B cell (primary cell): Measurements from ENCODE around the gene NMT1. TPM values are rescaled to one million over a fixed set of nuclear protein-coding genes. Genes with fewer than 3 reads are reported as not detected.

Experiments used
- ATAC-seq: fragments of 200-7000 bp; cut with Tn5 transposase; one replicate; pipeline ENCODE4 v1.10.0; 2021; ENCODE audit warnings: low read depth, mild to moderate bottlenecking, moderate number of reproducible peaks, moderate library complexity
- CTCF ChIA-PET: fragments of 350-600 bp; sonication (Branson Sonifier 250); formaldehyde crosslinking; loops from one replicate; lab custom pipeline; 2021; ENCODE audit warnings: antibody characterized with exemption, inconsistent platforms; lab: Charles Lee
- POLR2A ChIA-PET: fragments of 350-600 bp; sonication (Branson Sonifier 250); formaldehyde crosslinking; loops from one replicate; lab custom pipeline; 2021; ENCODE audit warnings: antibody characterized with exemption; lab: Charles Lee
- DNase-seq: peaks from one replicate; pipeline ENCODE4 v3.0.0; 2013
- H2AFZ ChIP-seq: 2 replicates; pipeline ENCODE4 v1.6.1; 2012; ENCODE audit warnings: mild to moderate bottlenecking, low read depth, low read length; ENCODE audit not compliant: insufficient read depth, poor library complexity, severe bottlenecking
- H3K27ac ChIP-seq, 2 donors: 1 replicate in 1 of 2; 2 replicates in 1 of 2; pipeline ENCODE4 v1.5.1; 2012 to 2013; ENCODE audit warnings: low read length in 2 of 2, mild to moderate bottlenecking in 2 of 2, moderate library complexity in 1 of 2
- H3K27me3 ChIP-seq, 4 experiments: fragments of 200-600 bp in 1 of 4; sonication (generic) in 1 of 4; replicated peaks in 1 of 4; 1 replicate in 2 of 4; 2 replicates in 2 of 4; pipeline versions ENCODE4 v1.6.1 to v1.7.0; 2013 to 2016; ENCODE audit warnings: low read length in 3 of 4, mild to moderate bottlenecking in 2 of 4, mixed read lengths in 1 of 4, moderate library complexity in 1 of 4; ENCODE audit not compliant: insufficient read depth in 4 of 4, control insufficient read depth in 3 of 4; ENCODE audit errors: control extremely low read depth in 1 of 4
- H3K36me3 ChIP-seq, 2 experiments: replicated peaks in 1 of 2; 1 replicate in 1 of 2; 2 replicates in 1 of 2; pipeline versions ENCODE4 v1.6.1 to v1.7.1; 2013; ENCODE audit warnings: low read length in 1 of 2; ENCODE audit not compliant: insufficient read depth in 2 of 2, control insufficient read depth in 1 of 2; ENCODE audit errors: control extremely low read depth in 1 of 2, extremely low read depth in 1 of 2
- H3K4me1 ChIP-seq, 2 donors: fragments of 200-600 bp in 1 of 2; sonication (generic) in 1 of 2; 1 replicate in 1 of 2; 2 replicates in 1 of 2; pipeline versions ENCODE4 v1.5.1 to v1.6.1; 2013 to 2017; ENCODE audit warnings: low read length in 2 of 2; ENCODE audit not compliant: control insufficient read depth in 2 of 2, insufficient read depth in 2 of 2
- H3K4me2 ChIP-seq: replicated peaks from 2 replicates; pipeline ENCODE3; 2012; ENCODE audit warnings: mild to moderate bottlenecking, low read depth, low read length; ENCODE audit not compliant: poor library complexity, severe bottlenecking
- H3K4me3 ChIP-seq, 5 experiments: fragments of 200-600 bp in 1 of 5; sonication (generic) in 1 of 5; 1 replicate in 3 of 5; 2 replicates in 2 of 5; pipeline versions ENCODE4 v1.5.1 to v1.7.0; 2011 to 2016; ENCODE audit warnings: low read length in 4 of 5, mild to moderate bottlenecking in 4 of 5, low read depth in 2 of 5, control low read depth in 1 of 5, moderate library complexity in 1 of 5; ENCODE audit not compliant: insufficient read depth in 1 of 5; ENCODE audit errors: control extremely low read depth in 1 of 5, extremely low read depth in 1 of 5
- H3K79me2 ChIP-seq: fragments of 200-600 bp; sonication (generic); one replicate; pipeline ENCODE4 v1.6.0; 2016; ENCODE audit warnings: low read length; ENCODE audit not compliant: control insufficient read depth, insufficient read depth
- H3K9ac ChIP-seq: fragments of 200-600 bp; sonication (generic); 2 replicates; pipeline ENCODE4 v1.6.1; 2017; ENCODE audit warnings: mild to moderate bottlenecking, low read length, moderate library complexity
- H3K9me3 ChIP-seq, 3 donors: one replicate each; pipeline versions ENCODE4 v1.6.1 to v1.7.1; 2013; ENCODE audit warnings: low read length in 2 of 3; ENCODE audit not compliant: control insufficient read depth in 2 of 3, insufficient read depth in 1 of 3; ENCODE audit errors: control extremely low read depth in 1 of 3
- H4K20me1 ChIP-seq: 2 replicates; pipeline ENCODE4 v1.6.0; 2012; ENCODE audit warnings: mild to moderate bottlenecking, low read length; ENCODE audit not compliant: insufficient read depth, control insufficient read depth, poor library complexity, severe bottlenecking
- H3K27ac Mint-ChIP-seq: one replicate; pipeline ENCODE4 v1.8.0; 2021; ENCODE audit warnings: mixed read lengths
- H3K27me3 Mint-ChIP-seq: one replicate; pipeline ENCODE4 v1.8.0; 2021; ENCODE audit warnings: mixed read lengths
- H3K4me1 Mint-ChIP-seq: one replicate; pipeline ENCODE4 v1.8.0; 2021; ENCODE audit warnings: mixed read lengths
- H3K4me3 Mint-ChIP-seq: one replicate; pipeline ENCODE4 v1.8.0; 2021; ENCODE audit warnings: mixed read lengths
- H3K9me3 Mint-ChIP-seq: one replicate; pipeline ENCODE4 v1.8.0; 2022; ENCODE audit warnings: mixed read lengths; ENCODE audit not compliant: insufficient read depth
- EZH2 ChIP-seq: IDR thresholded peaks from 2 replicates; pipeline ENCODE4 v1.6.1; 2012; ENCODE audit warnings: borderline replicate concordance, low read depth, mild to moderate bottlenecking, moderate library complexity, low read length; ENCODE audit not compliant: insufficient read depth, poor library complexity, severe bottlenecking
- WGBS: methylation state at CpG from one replicate; pipeline ENCODE4 v1.1.5; 2013; ENCODE audit warnings: missing lambda C conversion rate; ENCODE audit not compliant: insufficient coverage; 5-methylcytosine and 5-hydroxymethylcytosine counted together
- intact Hi-C: fragments of 100-400 bp; cut with micrococcal nuclease; formaldehyde crosslinking; loops from one replicate; pipeline ENCODE4 v1.10.0; 2022
- polyA plus RNA-seq: library from polyadenylated mRNA; depleted of rRNA; stranded (reverse); fragments of >200 nt; gene quantifications from 2 replicates; pipeline ENCODE4 v1.2.3, GENCODE V29; 2012
- total RNA-seq, 2 donors: library from RNA; stranded (reverse); fragments of 120-200 nt in 1 of 2; gene quantifications; 1 replicate in 1 of 2; 2 replicates in 1 of 2; pipeline versions ENCODE4 v1.2.3 to v1.2.4, GENCODE V29; 2013 to 2022
- TF ChIP-seq, protein P1 (sequence below): fragments of 200-600 bp; IDR thresholded peaks from one replicate; pipeline ENCODE4 v1.8.0; 2022; ENCODE audit warnings: antibody characterized with exemption, mild to moderate bottlenecking

The NMT1 gene
- total and polyA plus RNA-seq, 2 donors (not counting 1 experiment from before 2014, with no cell fraction given) = 30.1 to 134 TPM

GRCh38 chr17:45138911-45139532, 77.9 kb downstream of the NMT1 start:
- Histone ChIP-seq H3K4me2 (no peak overlapping the region), H3K9me3 (no peaks in the 10 kb centered on the region), H3K36me3 (peaks cover 0 to 12% of the 10 kb centered on the region in 2 experiments), H3K4me3 (no peak overlapping the region), H3K27ac (no peak overlapping the region), H3K9ac (no peak overlapping the region), H4K20me1 (no peaks in the 10 kb centered on the region), H2AFZ (no peak overlapping the region), H3K27me3 (no peaks in the 10 kb centered on the region), H3K79me2 (peaks cover 18% of the 10 kb centered on the region), H3K4me1 (peaks cover 16 to 28% of the 10 kb centered on the region in 2 donors)
- no peak for DNase-seq
- intact Hi-C loops = no loop called here
- WGBS = 96% methylated on average over 9 of the region's 14 CpGs
- no peak for TF ChIP-seq EZH2
- TF ChIP-seq, protein P1, sequence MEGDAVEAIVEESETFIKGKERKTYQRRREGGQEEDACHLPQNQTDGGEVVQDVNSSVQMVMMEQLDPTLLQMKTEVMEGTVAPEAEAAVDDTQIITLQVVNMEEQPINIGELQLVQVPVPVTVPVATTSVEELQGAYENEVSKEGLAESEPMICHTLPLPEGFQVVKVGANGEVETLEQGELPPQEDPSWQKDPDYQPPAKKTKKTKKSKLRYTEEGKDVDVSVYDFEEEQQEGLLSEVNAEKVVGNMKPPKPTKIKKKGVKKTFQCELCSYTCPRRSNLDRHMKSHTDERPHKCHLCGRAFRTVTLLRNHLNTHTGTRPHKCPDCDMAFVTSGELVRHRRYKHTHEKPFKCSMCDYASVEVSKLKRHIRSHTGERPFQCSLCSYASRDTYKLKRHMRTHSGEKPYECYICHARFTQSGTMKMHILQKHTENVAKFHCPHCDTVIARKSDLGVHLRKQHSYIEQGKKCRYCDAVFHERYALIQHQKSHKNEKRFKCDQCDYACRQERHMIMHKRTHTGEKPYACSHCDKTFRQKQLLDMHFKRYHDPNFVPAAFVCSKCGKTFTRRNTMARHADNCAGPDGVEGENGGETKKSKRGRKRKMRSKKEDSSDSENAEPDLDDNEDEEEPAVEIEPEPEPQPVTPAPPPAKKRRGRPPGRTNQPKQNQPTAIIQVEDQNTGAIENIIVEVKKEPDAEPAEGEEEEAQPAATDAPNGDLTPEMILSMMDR = no peak
- H3K9me3 Mint-ChIP-seq = no peaks in the 10 kb centered on the region
- no peaks in the 10 kb centered on the region for H3K27me3 Mint-ChIP-seq
- ATAC-seq = no peak
- H3K4me3 Mint-ChIP-seq = no peak overlapping the region
- H3K27ac Mint-ChIP-seq = no peak overlapping the region
- CTCF ChIA-PET = interaction anchor here (0.6 to 10.2 kb wide), 4 partner anchors 11 to 253 kb away, joined by 3 to 233 read pairs (median 14); partner anchors contain the start of gene HEXIM1
- peaks cover 26% of the 10 kb centered on the region for H3K4me1 Mint-ChIP-seq
- POLR2A ChIA-PET = no interaction called here

GRCh38 chr17:45139533-45139920, 78.4 kb downstream of the NMT1 start:
- ChIA-PET POLR2A (no interaction called here), CTCF (interaction anchor here (0.9 to 10.2 kb wide), 3 partner anchors 11 to 59 kb away, joined by 4 to 233 read pairs (median 23); partner anchors contain the start of gene HEXIM1)
- 100% methylated on average over 1 of the region's 4 CpGs for WGBS
- no peak for TF ChIP-seq EZH2
- TF ChIP-seq, protein P1 = no peak
- peaks cover 28% of the 10 kb centered on the region for H3K4me1 Mint-ChIP-seq
- peaks cover 18% of the 10 kb centered on the region for H3K79me2 ChIP-seq
- peaks cover 0 to 12% of the 10 kb centered on the region in 2 experiments for H3K36me3 ChIP-seq
- H3K9ac ChIP-seq = no peak overlapping the region
- H2AFZ ChIP-seq = no peak overlapping the region
- H3K9me3 Mint-ChIP-seq = no peaks in the 10 kb centered on the region
- H3K4me2 ChIP-seq = no peak overlapping the region
- no peak overlapping the region for H3K4me3 Mint-ChIP-seq
- no peak overlapping the region for H3K4me3 ChIP-seq
- H3K4me1 ChIP-seq = peaks cover 17 to 32% of the 10 kb centered on the region in 2 donors
- H3K27ac Mint-ChIP-seq = no peak overlapping the region
- intact Hi-C loops = no loop called here
- no peak for ATAC-seq
- no peaks in the 10 kb centered on the region for H3K27me3 ChIP-seq
- no peak for DNase-seq
- H4K20me1 ChIP-seq = no peaks in the 10 kb centered on the region
- no peaks in the 10 kb centered on the region for H3K27me3 Mint-ChIP-seq
- H3K27ac ChIP-seq = no peak overlapping the region
- H3K9me3 ChIP-seq = no peaks in the 10 kb centered on the region
